T-helper 2 cell treated with Interferon-gamma antibody and Interleukin-4, amounts not matched to agents 5 μg/mL and 100 μg/mL, for 36 hours (primary cell): ENCODE data around the gene KIF6.
"Not testable (repeated sequence)": the region's sequence is repeated elsewhere in the genome, so short reads cannot be mapped to it uniquely, and the experiment has no call there.

Source experiments
- DNase-seq: peaks from one replicate; pipeline ENCODE4 v3.0.0; 2021; ENCODE audit warnings: low spot score
- H3K27ac Mint-ChIP-seq: one replicate; pipeline ENCODE4 v1.8.0; 2021; ENCODE audit warnings: mild to moderate bottlenecking, mixed read lengths
- H3K27me3 Mint-ChIP-seq: one replicate; pipeline ENCODE4 v1.8.0; 2021; ENCODE audit warnings: low read depth, mixed read lengths
- H3K36me3 Mint-ChIP-seq: one replicate; pipeline ENCODE4 v1.8.0; 2021; ENCODE audit warnings: low read depth, mixed read lengths
- H3K4me1 Mint-ChIP-seq: one replicate; pipeline ENCODE4 v1.8.0; 2021; ENCODE audit warnings: low read depth, mixed read lengths
- H3K4me3 Mint-ChIP-seq: one replicate; pipeline ENCODE4 v1.8.0; 2022; ENCODE audit warnings: mild to moderate bottlenecking, moderate library complexity, mixed read lengths
- H3K9me3 Mint-ChIP-seq: one replicate; pipeline ENCODE4 v1.8.0; 2021; ENCODE audit warnings: mixed read lengths

Gene KIF6

GRCh38 chr6:39303425-39304153 lies 421.6 kb downstream of the KIF6 start:
- DNase-seq, result no peak
- H3K4me3 Mint-ChIP-seq, result no peak overlapping the region
- no peaks in the 10 kb centered on the region for H3K36me3 Mint-ChIP-seq
- H3K9me3 Mint-ChIP-seq, result no peaks in the 10 kb centered on the region
- no peak overlapping the region for H3K27ac Mint-ChIP-seq
- peaks cover 5% of the 10 kb centered on the region for H3K4me1 Mint-ChIP-seq
- peaks cover 3% of the 10 kb centered on the region for H3K27me3 Mint-ChIP-seq

GRCh38 chr6:39302669-39303424 lies 422.4 kb downstream of the KIF6 start:
- Mint-ChIP-seq H3K27me3 (peaks cover 3% of the 10 kb centered on the region), H3K27ac (peak overlapping the region; percentile 42), H3K4me3 (peak overlapping the region; percentile 54), H3K36me3 (no peaks in the 10 kb centered on the region), H3K9me3 (no peaks in the 10 kb centered on the region), H3K4me1 (peaks cover 5% of the 10 kb centered on the region)
- peak; percentile 78 for DNase-seq

- no peak overlapping the region for H3K27ac Mint-ChIP-seq
- DNase-seq, result no peak
- H3K9me3 Mint-ChIP-seq, result no peaks in the 10 kb centered on the region
- H3K36me3 Mint-ChIP-seq, result no peaks in the 10 kb centered on the region
- H3K4me3 Mint-ChIP-seq, result no peak overlapping the region
- H3K4me1 Mint-ChIP-seq, result peaks cover 5% of the 10 kb centered on the region
- H3K27me3 Mint-ChIP-seq, result no peaks in the 10 kb centered on the region
Observed at GRCh38 chr6:39302011-39302410, 423.2 kb downstream of the KIF6 start.

- no peak overlapping the region for H3K27ac Mint-ChIP-seq
- peaks cover 5% of the 10 kb centered on the region for H3K4me1 Mint-ChIP-seq
Observed at GRCh38 chr6:39301606-39302005, 423.6 kb downstream of the KIF6 start.

GRCh38 chr6:39300739-39301138 lies 424.5 kb downstream of the KIF6 start:
- H3K4me1 Mint-ChIP-seq, result peaks cover 5% of the 10 kb centered on the region
- no peaks in the 10 kb centered on the region for H3K36me3 Mint-ChIP-seq
- H3K9me3 Mint-ChIP-seq, result no peaks in the 10 kb centered on the region
- H3K27me3 Mint-ChIP-seq, result no peaks in the 10 kb centered on the region
- no peak for DNase-seq
- no peak overlapping the region for H3K27ac Mint-ChIP-seq
- no peak overlapping the region for H3K4me3 Mint-ChIP-seq

More at GRCh38 chr6:39301606-39302005, 423.6 kb downstream of the KIF6 start:
- Mint-ChIP-seq H3K27me3 (no peaks in the 10 kb centered on the region), H3K9me3 (no peaks in the 10 kb centered on the region), H3K36me3 (no peaks in the 10 kb centered on the region), H3K4me3 (no peak overlapping the region)
- DNase-seq, result no peak

GRCh38 chr6:39298061-39298460 lies 427.1 kb downstream of the KIF6 start:
- Mint-ChIP-seq H3K27ac (no peak overlapping the region), H3K4me1 (peaks cover 4% of the 10 kb centered on the region), H3K4me3 (no peak overlapping the region), H3K27me3 (no peaks in the 10 kb centered on the region), H3K36me3 (no peaks in the 10 kb centered on the region), H3K9me3 (no peaks in the 10 kb centered on the region)
- no peak for DNase-seq

- no peak overlapping the region for H3K4me3 Mint-ChIP-seq
- H3K9me3 Mint-ChIP-seq, result no peaks in the 10 kb centered on the region
- DNase-seq, result no peak
- no peaks in the 10 kb centered on the region for H3K27me3 Mint-ChIP-seq
- no peaks in the 10 kb centered on the region for H3K4me1 Mint-ChIP-seq
- H3K27ac Mint-ChIP-seq, result no peak overlapping the region
- H3K36me3 Mint-ChIP-seq, result no peaks in the 10 kb centered on the region
Observed at GRCh38 chr6:39296745-39297640, 428.2 kb downstream of the KIF6 start.

- Mint-ChIP-seq H3K36me3 (no peaks in the 10 kb centered on the region), H3K27ac (no peak overlapping the region), H3K4me1 (no peaks in the 10 kb centered on the region), H3K9me3 (no peaks in the 10 kb centered on the region), H3K27me3 (no peaks in the 10 kb centered on the region), H3K4me3 (no peak overlapping the region)
- DNase-seq, result no peak
Observed at GRCh38 chr6:39295611-39296011, 429.6 kb downstream of the KIF6 start.

GRCh38 chr6:39294899-39295298 lies 430.3 kb downstream of the KIF6 start:
- H3K36me3 Mint-ChIP-seq, result no peaks in the 10 kb centered on the region

GRCh38 chr6:39294133-39294532 lies 431.1 kb downstream of the KIF6 start:
- no peaks in the 10 kb centered on the region for H3K36me3 Mint-ChIP-seq
- no peak overlapping the region for H3K27ac Mint-ChIP-seq
- no peaks in the 10 kb centered on the region for H3K9me3 Mint-ChIP-seq
- H3K27me3 Mint-ChIP-seq, result no peaks in the 10 kb centered on the region
- peaks cover 6% of the 10 kb centered on the region for H3K4me1 Mint-ChIP-seq
- no peak overlapping the region for H3K4me3 Mint-ChIP-seq
- DNase-seq, result no peak

More at GRCh38 chr6:39294899-39295298, 430.3 kb downstream of the KIF6 start:
- DNase-seq, result no peak
- H3K4me1 Mint-ChIP-seq, result no peaks in the 10 kb centered on the region
- no peaks in the 10 kb centered on the region for H3K27me3 Mint-ChIP-seq
- no peaks in the 10 kb centered on the region for H3K9me3 Mint-ChIP-seq
- H3K4me3 Mint-ChIP-seq, result no peak overlapping the region
- H3K27ac Mint-ChIP-seq, result no peak overlapping the region

GRCh38 chr6:39292637-39293036 lies 432.6 kb downstream of the KIF6 start:
- H3K4me1 Mint-ChIP-seq, result peaks cover 8% of the 10 kb centered on the region
- no peak overlapping the region for H3K27ac Mint-ChIP-seq
- H3K36me3 Mint-ChIP-seq, result no peaks in the 10 kb centered on the region
- peaks cover 2% of the 10 kb centered on the region for H3K27me3 Mint-ChIP-seq
- H3K4me3 Mint-ChIP-seq, result no peak overlapping the region
- no peak for DNase-seq
- no peaks in the 10 kb centered on the region for H3K9me3 Mint-ChIP-seq

GRCh38 chr6:39289490-39289889 lies 435.7 kb downstream of the KIF6 start:
- no peak for DNase-seq
- Mint-ChIP-seq H3K27ac (no peak overlapping the region), H3K36me3 (no peaks in the 10 kb centered on the region), H3K4me3 (no peak overlapping the region), H3K27me3 (peaks cover 2% of the 10 kb centered on the region), H3K4me1 (peaks cover 8% of the 10 kb centered on the region), H3K9me3 (no peaks in the 10 kb centered on the region)

- Mint-ChIP-seq H3K36me3 (no peaks in the 10 kb centered on the region), H3K4me1 (peaks cover 8% of the 10 kb centered on the region), H3K4me3 (no peak overlapping the region), H3K27me3 (peaks cover 2% of the 10 kb centered on the region), H3K9me3 (no peaks in the 10 kb centered on the region), H3K27ac (no peak overlapping the region)
- DNase-seq, result no peak
Observed at GRCh38 chr6:39287601-39288000, 437.6 kb downstream of the KIF6 start.

- not testable (repeated sequence) for H3K27ac Mint-ChIP-seq, H3K27me3 Mint-ChIP-seq, H3K4me1 Mint-ChIP-seq, H3K4me3 Mint-ChIP-seq, DNase-seq, H3K36me3 Mint-ChIP-seq, H3K9me3 Mint-ChIP-seq
Observed at GRCh38 chr6:39286596-39286995, 438.6 kb downstream of the KIF6 start.
